ENCODE data around the gene TIMM17A.

DNA sequence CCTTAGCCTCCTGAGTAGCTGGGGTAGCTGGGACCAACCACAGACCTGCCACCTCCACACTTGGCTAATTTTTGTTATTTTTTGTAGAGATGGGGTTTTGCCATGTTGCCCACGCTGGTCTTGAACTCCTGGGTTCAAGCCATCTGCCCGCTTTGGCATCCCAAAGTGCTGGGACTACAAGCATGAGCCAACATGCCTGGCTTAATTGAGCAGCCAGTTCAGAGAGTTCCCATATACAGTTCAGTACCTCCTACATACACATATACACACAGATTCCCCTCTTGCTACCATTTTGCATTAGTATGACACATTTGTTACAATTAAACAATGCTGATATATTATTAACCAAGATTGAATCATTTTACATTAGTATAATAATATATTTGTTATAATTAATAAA, 30.1 kb downstream of the TIMM17A start:
- TF ChIP-seq, protein P1, sequence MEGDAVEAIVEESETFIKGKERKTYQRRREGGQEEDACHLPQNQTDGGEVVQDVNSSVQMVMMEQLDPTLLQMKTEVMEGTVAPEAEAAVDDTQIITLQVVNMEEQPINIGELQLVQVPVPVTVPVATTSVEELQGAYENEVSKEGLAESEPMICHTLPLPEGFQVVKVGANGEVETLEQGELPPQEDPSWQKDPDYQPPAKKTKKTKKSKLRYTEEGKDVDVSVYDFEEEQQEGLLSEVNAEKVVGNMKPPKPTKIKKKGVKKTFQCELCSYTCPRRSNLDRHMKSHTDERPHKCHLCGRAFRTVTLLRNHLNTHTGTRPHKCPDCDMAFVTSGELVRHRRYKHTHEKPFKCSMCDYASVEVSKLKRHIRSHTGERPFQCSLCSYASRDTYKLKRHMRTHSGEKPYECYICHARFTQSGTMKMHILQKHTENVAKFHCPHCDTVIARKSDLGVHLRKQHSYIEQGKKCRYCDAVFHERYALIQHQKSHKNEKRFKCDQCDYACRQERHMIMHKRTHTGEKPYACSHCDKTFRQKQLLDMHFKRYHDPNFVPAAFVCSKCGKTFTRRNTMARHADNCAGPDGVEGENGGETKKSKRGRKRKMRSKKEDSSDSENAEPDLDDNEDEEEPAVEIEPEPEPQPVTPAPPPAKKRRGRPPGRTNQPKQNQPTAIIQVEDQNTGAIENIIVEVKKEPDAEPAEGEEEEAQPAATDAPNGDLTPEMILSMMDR (conservative IDR thresholded peaks at IDR 0.05): no peak
- TF ChIP-seq EZH2 (IDR thresholded peaks at IDR 0.05; ENCODE audit: low read depth): no peak
